Tibial nerve (tissue), 3 donors: Measurements from ENCODE around the gene DNAAF2.

ENCODE experiments used
- CTCF ChIP-seq, 5 experiments: fragments of 200-600 bp in 3 of 5; fragments of 450-650 bp in 2 of 5; sonication (generic) in 3 of 5; IDR thresholded peaks; one replicate each; pipeline ENCODE4 v1.5.1; 2016 to 2019; ENCODE audit warnings: antibody characterized with exemption in 5 of 5, mild to moderate bottlenecking in 3 of 5, moderate library complexity in 2 of 5
- POLR2A ChIP-seq, 2 donors: fragments of 450-650 bp; IDR thresholded peaks; one replicate each; pipeline ENCODE4 v1.6.1; 2017; ENCODE audit warnings: antibody characterized with exemption in 2 of 2, mild to moderate bottlenecking in 2 of 2, moderate library complexity in 2 of 2

- no peak for TF ChIP-seq CTCF (IDR thresholded peaks at IDR 0.05)
- TF ChIP-seq POLR2A (IDR thresholded peaks at IDR 0.05): no peak
These were observed 36.9 kb downstream of the DNAAF2 start for GRCh38 chr14:49598189-49598484.
